Astrocyte of the cerebellum (primary cell): ENCODE data around the gene HRH3.

Source experiments
- DNase-seq: peaks from one replicate; pipeline ENCODE4 v3.0.0-alpha.2; 2011; ENCODE audit warnings: low read depth
- H3K4me3 ChIP-seq: 2 replicates; pipeline ENCODE4 v1.5.1; 2011; ENCODE audit warnings: mild to moderate bottlenecking, low read depth, low read length, moderate library complexity
- CTCF ChIP-seq: IDR thresholded peaks from 2 replicates; pipeline ENCODE4 v1.5.1; 2012; ENCODE audit warnings: low read length, low read depth, moderate library complexity, mild to moderate bottlenecking; ENCODE audit errors: missing control alignments
- in situ Hi-C: cut with HindIII; loops from 2 replicates; pipeline ENCODE4 v1.10.0; 2017; ENCODE audit warnings: low sequenced_read_pairs

The HRH3 gene

GRCh38 chr20:62202676-62203377 is 17.3 kb downstream of the HRH3 start:
- H3K4me3 ChIP-seq: no peak overlapping the region
- no peak for DNase-seq
- no peak for TF ChIP-seq CTCF
- in situ Hi-C loops: no loop called here

GRCh38 chr20:62202083-62202395 is 18.0 kb downstream of the HRH3 start:
- in situ Hi-C loops: no loop called here
- TF ChIP-seq CTCF: no peak
- DNase-seq: no peak
- no peak overlapping the region for H3K4me3 ChIP-seq

GRCh38 chr20:62201173-62202082 is 18.6 kb downstream of the HRH3 start:
- no peak for DNase-seq
- H3K4me3 ChIP-seq: no peak overlapping the region
- no peak for TF ChIP-seq CTCF
- in situ Hi-C loops: no loop called here

GRCh38 chr20:62200491-62201172 is 19.4 kb downstream of the HRH3 start:
- no peak overlapping the region for H3K4me3 ChIP-seq
- no peak for DNase-seq
- in situ Hi-C loops: no loop called here
- no peak for TF ChIP-seq CTCF

GRCh38 chr20:62198931-62199330 is 21.1 kb downstream of the HRH3 start:
- H3K4me3 ChIP-seq: no peak overlapping the region
- in situ Hi-C loops: no loop called here
- DNase-seq: no peak
- TF ChIP-seq CTCF: no peak

GRCh38 chr20:62198496-62198895 is 21.6 kb downstream of the HRH3 start:
- no peak overlapping the region for H3K4me3 ChIP-seq
- no peak for DNase-seq
- no peak for TF ChIP-seq CTCF
- in situ Hi-C loops: no loop called here
